HK-2 (cell line): ENCODE measurements around the gene CA9.
A peak's percentile ranks its signal among the peaks of the same experiment; 100 is the strongest.

Experiments used
- DNase-seq: peaks from one replicate; pipeline ENCODE4 v3.0.0-alpha.2; 2018; ENCODE audit not compliant: unreplicated experiment

Gene CA9

DNA sequence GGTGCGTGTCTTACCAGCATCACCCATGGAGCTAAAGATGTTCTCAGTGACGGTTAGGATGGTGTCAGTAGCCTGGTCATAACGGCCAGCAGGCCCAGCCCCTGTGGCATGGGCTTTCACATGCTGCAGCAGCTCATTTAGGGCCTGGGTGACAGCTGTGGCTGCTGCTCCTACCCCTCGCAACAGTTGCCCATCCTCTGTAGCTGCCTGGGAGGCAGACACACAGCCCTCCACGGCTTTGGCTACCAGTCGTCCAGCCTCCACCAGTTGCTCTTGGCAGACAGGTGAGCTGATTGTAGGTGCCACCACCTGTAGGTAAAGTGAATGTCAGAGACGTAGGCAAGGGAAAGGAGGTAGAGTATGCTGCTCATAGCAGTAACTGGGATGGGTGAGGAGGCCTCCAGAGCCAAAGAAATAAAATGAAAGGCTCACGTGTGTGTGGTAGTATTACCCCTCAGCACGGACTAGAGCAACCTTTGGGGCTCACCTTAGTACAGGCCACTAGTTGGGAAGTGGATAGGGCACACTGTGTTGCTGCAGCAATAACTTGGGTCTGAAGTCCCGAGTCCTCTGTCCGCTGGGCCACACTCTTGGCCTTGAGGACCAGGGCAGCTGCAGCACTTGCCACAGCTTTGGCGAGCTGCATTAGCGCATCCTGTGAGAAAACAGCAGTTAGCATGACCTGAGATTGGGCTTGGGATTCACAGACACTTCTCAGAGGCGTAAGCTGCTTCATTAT lies 43.6 kb downstream of the CA9 start:
- no peak for DNase-seq

DNA sequence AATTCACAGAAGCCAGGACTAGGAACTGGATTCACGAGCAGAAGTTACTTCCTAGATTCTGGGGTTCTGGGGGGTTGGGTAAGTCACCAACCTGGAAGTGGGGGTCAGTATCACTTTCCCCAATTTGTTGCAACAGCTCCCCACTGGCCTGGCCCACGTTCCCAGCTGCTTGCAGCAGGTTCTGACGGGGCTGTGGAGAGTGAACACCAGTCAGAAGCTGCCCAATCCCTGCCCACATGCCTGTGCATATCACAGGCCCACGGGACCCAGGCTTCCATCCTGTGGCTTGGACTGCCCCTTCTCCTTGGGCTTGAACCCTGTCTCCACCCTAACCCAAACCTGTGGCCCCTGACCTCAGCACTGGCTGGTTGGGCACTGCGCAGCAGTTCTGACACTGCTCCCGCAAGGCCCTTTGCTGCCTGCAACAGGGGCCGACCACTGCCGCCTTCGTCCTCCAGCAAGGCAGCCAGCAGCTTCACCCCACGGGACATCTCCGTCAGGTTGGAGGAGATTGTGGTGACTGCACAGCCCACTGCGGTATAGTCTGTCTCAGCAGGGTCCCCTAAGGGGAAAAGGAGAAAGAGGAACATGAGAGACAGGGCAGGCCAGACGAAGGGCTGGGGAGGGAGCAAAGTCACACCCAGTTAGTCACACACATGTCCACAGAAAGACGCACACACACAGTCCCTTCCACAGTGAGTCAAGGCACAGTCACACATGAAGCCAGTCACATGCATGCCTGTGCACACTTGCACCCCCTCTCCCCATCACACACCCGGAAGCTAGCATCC lies 45.2 kb downstream of the CA9 start:
- no peak for DNase-seq

DNA sequence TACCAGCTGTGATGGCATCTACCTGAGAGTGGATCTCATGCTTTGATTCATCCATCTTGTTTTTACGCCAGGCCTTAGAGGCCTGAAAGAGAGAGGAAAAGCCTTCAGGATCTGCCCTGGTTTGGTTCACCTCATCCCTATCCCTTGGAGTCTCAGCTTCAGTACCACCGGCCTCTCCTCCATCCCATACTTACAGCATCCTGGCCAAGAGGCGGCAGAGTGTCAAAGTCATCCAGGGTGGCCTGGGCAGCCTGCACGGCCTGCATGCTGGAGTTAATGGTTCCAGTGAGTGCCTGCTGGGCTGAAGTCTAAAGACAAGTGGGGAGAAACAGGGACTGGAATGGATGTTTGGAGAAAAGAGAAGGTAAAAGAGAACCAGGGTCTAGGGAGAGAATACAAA lies 45.8 kb downstream of the CA9 start:
- no peak for DNase-seq

DNA sequence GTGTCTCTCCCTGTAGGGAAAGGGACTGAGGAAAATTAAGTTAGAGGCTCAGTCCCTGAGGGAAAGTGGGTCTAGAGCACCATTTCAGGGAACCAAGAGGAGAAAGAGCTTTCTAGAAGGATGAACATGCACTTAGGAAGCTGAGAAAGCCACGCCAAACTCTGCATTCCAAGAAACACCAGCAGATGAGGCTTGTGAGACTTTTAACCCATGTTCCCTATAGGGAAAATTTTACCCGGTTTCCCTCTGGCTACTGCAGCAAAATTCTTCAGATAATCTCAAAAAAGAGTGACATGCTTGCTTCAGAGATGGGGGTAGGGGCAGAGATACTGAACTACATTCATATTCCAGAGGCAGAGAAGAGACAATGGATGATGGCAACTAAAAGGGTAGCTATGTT lies 49.7 kb downstream of the CA9 start:
- DNase-seq = no peak

DNA sequence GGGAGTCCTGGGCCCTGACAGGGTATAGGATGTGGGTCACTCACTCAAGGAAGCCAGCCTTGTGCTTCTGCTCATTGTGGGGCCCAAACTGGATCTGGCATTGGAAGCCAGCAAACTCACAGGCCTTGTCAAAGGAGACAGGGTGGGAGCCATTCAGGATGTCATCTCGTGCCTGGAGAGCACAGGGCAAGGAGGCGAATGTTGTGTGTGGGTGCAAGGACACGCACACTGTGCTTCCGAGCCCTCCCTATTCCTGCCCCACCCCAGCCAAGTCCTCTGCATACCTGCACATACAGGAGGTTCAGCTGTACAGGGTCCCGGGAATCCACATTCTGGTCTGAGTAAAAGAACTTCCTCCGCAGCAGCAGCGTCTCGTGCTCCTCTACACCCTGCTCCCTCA lies 50.2 kb downstream of the CA9 start:
- DNase-seq = no peak

- DNase-seq = no peak
Observed at GRCh38 chr9:35725362-35725761, 51.6 kb downstream of the CA9 start.

DNA sequence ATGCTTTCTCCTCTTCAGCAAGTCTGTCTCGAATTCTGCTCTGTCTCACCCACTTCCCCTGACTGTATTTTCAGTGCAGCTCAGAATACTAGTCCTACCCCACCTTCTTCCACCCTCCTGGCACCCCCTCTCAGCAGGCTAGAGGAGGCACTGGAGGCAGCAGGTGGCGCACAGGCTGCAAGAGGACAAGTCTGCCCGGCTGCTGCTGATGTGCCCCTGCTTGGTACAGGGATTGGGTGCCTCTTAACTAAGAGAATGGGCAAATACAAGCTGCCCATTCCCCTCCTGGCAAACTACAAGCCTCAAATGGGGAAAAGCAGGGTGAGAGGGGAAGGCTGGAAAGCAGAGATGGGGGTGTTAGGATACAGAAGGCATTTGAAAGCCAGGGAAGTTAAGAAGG lies 53.2 kb downstream of the CA9 start:
- DNase-seq = no peak

DNA sequence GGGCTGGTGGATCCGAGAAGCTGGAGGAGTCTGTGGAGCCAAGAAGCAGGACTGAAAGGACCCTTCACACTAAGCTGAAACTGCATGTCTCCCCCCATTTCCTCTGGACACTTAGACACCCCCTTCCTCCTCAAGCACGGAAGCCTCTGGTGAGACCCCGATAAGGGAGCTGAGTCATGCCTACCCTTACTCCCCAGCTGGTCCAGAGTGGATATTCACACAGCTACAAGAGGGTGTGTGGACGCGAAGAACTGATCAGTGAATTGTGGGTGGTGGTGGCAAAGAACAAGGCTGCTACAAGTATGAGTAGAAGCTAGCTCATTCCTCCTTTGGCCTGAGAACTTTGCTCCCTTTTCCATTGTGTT lies 53.9 kb downstream of the CA9 start:
- DNase-seq = no peak

- peak; percentile 63 for DNase-seq
Observed at GRCh38 chr9:35728041-35728971, 54.6 kb downstream of the CA9 start.

DNA sequence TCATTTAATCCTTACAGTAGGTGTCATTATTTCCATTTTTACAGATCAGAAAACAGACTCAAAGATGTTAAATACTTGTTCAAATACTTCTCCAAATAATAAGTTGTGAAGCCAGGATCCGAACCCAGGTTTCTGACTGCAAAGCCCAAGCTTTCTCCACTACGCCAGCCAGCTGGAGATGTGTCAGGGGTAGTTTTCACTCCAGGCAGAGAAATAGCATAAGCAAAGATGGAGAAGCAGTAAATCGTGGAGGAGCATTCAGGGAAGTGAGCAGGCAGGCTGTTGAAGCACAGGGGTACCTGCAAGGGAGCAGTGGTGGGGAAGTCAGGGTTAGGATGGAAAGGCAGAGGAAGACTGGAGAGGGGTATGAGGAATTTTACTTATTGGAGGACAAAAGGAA lies 55.4 kb downstream of the CA9 start:
- no peak for DNase-seq

- DNase-seq = peak; percentile 55
Observed at GRCh38 chr9:35729700-35730485, 56.2 kb downstream of the CA9 start.

DNA sequence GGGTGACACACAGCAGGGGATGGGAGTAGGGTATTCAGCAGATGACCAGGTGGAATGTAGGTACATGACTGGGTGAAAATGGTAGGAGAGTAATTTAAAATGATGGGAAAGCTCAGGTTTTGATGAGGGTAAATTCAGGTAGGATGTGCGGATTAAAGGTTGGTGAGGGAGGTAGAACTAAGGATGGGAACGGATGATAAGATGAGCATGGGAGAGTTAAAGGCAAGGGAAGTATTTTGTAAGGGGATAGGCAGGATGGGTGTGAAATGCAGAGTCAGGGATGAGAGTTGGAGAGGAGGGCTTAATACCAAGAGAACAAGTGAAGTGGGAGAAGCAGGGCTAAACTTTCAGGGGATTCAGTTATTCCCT lies 56.7 kb downstream of the CA9 start:
- DNase-seq = no peak
